Stomach (tissue), 4 donors: ENCODE results near the gene HRH1.

Experiments used
- CTCF ChIP-seq, 7 experiments: fragments of 450-650 bp in 4 of 7; fragments of 200-600 bp in 3 of 7; sonication (generic) in 3 of 7; IDR thresholded peaks; one replicate each; pipeline ENCODE4 v1.5.1; 2016 to 2019; ENCODE audit warnings: antibody characterized with exemption in 7 of 7, control low read depth in 2 of 7, mild to moderate bottlenecking in 1 of 7
- POLR2AphosphoS5 ChIP-seq, 3 donors: sonication (generic); formaldehyde crosslinking; IDR thresholded peaks; one replicate each; pipeline ENCODE4 v1.6.1; 2016; ENCODE audit warnings: antibody characterized with exemption in 3 of 3

GRCh38 chr3:11161666-11162065 lies 7.4 kb downstream of the HRH1 start:
- TF ChIP-seq POLR2AphosphoS5 (IDR thresholded peaks at IDR 0.05) (no peak), CTCF (IDR thresholded peaks at IDR 0.05) (no peak)
